Right ventricle myocardium superior (tissue), 1 donor: Measurements from ENCODE around the gene TBC1D2B. TPM values are rescaled to one million over a fixed set of nuclear protein-coding genes. Genes with fewer than 3 reads are reported as not detected.

ENCODE experiments used
- ATAC-seq: fragments of 200-7000 bp; cut with Tn5 transposase; one replicate; pipeline ENCODE4 v1.9.1; 2020; ENCODE audit warnings: mild to moderate bottlenecking; ENCODE audit not compliant: poor library complexity
- DNase-seq: peaks from one replicate; pipeline ENCODE4 v3.0.0-alpha.2; 2020
- intact Hi-C: fragments of 100-400 bp; cut with DNase I; formaldehyde crosslinking; loops from one replicate; pipeline ENCODE4 v1.11.2; 2022
- total RNA-seq: library from RNA; stranded (reverse); fragmentation: NEBNext Ultra II Directional; extraction: Animal tissue kit (Norgen Biotek cat#: 25700); gene quantifications from one replicate; pipeline ENCODE4 v1.2.1, GENCODE V29; 2021
- donor health status: DM: no; HTN: yes; CAD: no; lungs with severe emphysema.

TBC1D2B gene
- total RNA-seq, 1 donor from 2014 or later, result 9.8 TPM

DNA sequence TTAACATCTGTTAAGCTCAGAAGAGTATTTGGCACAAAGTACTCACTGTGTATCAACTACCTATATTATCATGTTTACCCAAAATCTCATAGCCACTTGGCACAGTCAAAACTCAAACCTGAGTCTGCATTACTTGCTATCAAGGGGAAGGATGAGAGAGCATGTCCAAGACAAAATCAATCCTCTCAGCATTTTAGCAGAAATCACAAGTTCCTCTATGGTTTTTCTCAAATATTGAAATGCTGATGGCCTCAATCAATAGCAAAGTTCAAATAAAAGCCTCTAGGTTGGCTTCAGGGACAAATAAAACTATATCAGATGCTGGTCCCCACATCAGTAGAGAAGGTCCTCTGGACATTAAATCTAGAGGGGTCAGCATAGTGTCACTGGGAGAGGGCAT lies 14.3 kb downstream of the TBC1D2B start:
- intact Hi-C loops, result no loop called here
- DNase-seq (no peak), ATAC-seq (no peak)

DNA sequence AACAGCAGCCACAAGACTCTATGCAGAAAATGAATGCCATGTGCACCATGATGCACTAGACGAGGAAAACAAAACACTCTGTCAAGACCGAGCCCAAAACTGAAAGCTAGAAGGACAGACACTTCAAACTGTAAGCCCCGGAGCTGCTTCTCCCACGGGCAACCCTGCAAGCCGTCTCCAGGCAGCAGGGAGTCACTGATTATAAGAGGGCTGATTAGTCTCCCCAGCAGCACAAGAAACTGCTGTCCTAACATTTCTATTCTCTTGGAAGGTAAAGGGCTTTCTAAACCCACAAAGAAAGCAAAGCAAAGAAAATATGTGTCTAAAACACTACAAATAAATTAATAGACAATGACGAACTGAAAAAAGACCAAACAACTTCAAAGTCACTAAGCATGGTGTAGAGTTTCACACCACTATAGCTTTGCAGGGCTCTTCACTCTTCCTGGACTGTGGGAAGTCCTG lies 15.5 kb downstream of the TBC1D2B start:
- no peak for ATAC-seq
- no peak for DNase-seq
- intact Hi-C loops, result no loop called here

DNA sequence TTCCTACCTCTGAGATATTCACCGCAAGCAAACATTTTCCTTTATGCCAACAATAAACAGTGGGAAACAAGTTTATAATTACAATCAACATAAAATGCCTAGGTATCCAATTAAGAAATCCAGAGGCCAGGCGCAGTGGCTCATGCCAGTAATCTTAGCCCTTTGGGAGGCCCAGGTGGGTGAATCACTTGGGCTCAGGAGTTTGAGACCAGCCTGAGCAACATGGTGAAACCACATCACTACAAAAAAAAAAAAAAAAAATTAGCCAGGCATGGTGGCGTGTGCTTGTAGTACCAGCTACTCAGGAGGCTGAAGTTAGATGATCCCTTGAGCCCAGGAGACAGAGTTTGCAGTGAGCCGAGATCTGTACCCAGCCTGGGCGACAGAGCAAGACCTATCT lies 17.3 kb downstream of the TBC1D2B start:
- ATAC-seq, result no peak
- intact Hi-C loops, result no loop called here
- no peak for DNase-seq

DNA sequence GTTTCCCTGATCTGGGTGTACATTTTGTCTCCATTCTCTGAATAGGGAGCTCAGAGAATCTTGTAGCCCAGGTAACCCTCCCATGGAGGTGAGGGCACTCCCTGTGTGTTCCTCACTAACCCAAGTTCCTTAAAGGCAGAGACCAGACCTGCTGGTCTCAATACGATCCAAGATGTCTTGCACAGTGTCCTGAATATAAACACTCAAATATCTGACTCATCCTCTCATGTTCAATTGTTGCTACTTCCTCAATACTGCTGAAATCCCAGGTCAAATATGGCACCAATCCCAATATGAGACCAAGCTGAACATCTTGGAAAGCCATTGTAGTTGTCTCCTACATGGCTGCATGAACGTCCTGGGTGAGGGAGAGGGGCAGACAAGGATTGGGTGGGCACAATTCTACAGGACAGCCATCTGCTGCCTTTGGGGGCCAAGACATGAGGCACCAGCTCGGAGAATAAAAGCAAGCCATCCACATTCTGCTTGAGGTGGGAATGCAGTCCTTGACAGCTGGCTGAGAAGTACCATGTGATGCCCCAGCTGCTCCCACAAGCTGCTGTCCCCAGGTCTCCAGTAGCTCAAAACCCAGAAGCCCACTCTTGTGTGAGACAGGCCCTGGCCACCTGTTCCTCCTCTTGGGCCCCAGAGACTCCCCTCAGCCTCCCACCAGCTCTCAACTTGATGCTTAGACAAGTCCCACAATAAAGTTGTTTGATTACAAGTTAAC lies 18.2 kb downstream of the TBC1D2B start:
- intact Hi-C loops, result no loop called here
- no peak for ATAC-seq
- no peak for DNase-seq

DNA sequence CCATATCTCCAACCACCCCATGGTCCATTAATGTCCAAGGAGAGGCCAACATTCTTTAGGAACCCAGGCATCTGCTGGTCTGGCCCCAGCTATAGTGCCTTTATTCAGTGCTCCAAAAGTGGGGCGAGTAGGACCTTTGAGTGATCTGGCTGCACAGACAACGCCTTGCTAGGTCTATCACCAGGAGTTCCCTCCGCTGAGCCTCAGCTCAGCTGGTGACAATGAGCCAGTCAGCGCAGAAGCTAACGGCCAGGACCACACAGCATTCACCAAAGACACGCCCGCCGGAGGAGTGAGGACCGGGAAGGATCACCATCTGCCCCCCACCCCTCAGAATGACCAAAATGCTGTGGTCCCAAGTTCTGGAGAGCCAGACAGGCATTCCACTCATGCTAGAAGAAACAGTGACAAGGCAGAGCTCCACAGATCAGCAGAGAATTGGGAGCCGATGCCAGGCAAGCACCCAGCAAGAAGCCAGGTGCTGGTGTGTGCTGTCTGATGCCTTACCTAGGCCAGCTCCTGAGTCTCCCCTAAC lies 19.0 kb downstream of the TBC1D2B start:
- ATAC-seq, result no peak
- intact Hi-C loops, result no loop called here
- no peak for DNase-seq

DNA sequence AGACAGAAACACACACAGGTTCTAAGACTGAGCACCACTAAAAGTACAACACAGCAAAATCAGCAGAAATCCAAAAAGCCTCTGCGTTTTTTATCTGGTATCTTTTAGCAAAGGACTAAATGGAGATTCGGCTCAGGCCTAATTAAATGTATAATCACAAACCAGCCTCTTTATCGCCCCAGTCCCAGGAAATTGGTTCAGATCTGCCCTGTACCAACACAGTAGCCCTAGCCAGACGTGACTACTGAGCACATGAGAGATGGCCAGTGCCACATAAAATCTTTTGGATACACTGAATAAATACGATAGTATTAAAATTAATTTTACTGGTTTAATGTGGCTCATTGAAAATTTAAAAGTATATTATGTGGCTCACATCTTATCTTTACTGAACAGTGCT lies 19.7 kb downstream of the TBC1D2B start:
- DNase-seq (no peak), ATAC-seq (no peak)
- intact Hi-C loops, result no loop called here

DNA sequence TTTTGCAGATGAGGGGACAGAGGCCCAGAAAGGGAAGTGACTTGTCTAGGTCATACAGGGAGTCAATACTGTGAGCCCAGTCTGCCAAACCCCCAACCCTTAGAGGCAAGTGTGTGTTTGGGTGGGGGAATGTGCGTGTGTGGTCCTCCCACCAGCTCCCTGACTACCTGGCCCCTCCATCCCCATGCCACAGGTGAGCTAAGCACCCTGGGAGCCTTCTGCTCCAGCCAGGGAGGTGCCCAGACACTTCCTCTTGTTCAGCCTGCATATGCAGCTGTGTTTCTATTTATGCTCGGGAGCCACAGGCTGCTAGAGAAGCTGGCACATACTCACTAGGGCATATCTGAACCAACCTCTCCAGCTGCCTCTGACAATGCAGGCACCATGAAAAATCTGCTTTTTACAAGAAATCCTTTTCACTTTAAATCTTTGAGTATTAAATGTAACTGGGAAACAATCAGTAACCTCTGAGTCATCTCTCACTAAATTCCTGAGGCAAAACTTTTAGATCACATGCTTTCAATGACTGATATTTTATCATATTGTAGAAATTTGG lies 20.7 kb downstream of the TBC1D2B start:
- intact Hi-C loops, result no loop called here
- ATAC-seq, result peak; percentile 89
- no peak for DNase-seq

DNA sequence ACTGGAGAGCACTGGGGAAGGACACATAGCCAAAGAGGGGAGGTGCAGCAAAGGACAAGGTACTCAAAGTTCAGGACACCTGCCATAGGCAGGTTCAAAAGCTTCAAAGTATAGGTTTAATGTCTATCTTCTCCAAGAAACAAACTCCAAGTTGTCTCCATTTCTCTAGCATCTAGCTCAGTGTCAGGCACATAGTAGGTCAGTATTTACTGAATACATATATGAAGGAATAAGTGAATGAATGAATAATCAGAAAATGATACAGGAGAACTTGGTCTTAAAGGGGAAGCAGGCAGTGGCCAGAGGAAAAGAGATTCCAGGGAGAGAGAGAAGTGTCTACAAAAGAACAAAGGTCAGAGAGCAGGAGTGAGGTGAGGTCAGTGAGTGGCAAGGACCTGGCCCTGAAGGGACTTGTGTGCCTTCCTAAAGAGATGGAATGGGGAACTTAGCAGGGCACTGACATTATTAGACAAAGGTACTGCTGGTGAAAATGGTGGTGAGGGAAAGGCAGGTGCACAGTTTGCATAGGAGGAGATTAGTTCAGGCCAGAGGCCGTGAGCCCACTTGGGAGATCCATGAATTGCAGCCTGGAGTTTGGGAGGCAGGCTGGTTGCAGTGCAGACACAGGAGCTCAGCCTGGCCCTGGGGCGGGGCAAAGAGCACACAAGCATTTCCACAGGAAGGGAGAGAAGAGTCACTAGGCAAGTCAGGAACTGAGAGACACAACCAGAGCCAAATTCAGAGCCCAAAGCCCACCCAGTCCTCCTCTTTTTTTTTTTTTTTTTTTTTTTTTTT lies 21.4 kb downstream of the TBC1D2B start:
- intact Hi-C loops, result no loop called here
- DNase-seq (peak; percentile 69), ATAC-seq (peak; percentile 65)

DNA sequence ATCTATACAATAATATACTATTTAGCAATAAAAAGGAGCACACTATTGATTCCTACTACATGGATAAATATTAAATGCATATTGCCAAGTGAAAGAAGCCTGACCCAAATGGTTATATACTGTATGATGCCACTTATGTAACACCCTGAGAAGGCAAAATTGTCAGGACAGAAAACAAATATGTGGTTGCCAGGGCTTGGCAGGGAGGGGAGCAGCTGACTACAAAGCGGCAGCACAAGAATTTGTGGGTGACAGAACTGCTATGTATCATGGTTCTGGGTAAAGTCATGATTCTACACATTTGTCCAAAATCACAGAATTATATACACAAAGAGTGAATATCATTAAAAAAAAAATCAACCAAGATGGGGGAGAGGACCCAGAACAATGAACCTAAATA lies 22.5 kb downstream of the TBC1D2B start:
- intact Hi-C loops, result no loop called here
- DNase-seq, result no peak
- ATAC-seq, result no peak

DNA sequence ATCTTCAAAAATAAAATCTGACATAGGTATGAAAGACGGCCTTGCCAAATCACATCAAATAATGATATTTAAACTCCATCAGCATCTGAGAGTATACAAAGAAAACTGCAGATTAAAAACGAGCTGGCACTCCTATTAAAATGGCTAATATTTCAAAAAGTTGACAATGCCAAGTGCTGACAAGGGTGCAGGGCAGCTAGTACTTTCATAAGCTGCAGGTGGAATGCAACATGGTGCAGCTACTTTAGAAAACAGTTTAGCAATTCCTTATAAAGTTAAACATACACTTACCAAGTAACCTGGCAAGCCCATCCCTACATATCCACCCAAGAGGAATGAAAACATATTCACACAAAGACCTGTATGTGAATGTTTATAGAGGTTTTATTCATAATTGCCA lies 23.0 kb downstream of the TBC1D2B start:
- ATAC-seq, result no peak
- intact Hi-C loops, result no loop called here
- no peak for DNase-seq

DNA sequence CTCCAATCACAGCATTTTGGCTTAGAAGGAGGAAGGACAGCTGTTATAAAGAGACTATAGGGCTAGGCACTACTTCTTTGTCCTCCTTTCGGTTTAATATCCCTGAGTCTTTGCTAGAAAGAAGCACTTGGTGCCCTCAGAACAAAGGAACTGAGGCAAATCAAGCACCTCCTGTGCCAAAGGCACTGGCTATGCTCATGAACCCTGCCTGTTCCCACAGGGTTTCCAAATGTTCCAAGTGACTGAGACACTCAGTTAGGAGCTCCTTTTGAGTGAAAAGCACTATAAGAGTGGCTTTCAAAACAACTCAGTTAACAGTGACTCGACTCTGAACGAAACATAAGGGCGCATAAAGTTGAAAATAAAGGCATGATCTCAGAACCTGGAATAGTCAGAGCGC lies 25.0 kb downstream of the TBC1D2B start:
- intact Hi-C loops, result no loop called here
- ATAC-seq, result no peak

DNA sequence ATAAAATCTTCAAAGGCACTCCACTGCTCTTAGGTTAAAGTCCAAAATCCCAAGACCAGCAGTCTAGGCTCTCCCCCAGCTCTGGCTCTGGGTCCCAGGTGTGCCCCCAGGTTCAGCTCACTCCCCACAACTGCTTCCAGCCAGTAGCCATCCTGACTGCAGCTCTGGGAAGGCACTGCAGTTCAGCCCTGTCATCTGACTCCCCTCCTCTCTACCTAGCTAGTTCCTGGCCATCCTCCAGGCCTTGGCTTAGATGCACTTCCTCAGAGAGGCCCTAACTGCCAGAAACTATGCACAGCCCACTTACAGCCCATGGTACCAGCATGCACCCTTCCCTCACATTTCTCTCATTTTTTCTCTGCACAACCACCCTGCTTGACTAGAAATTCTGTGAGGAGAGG lies 25.5 kb downstream of the TBC1D2B start:
- no peak for ATAC-seq
- no peak for DNase-seq
- intact Hi-C loops, result no loop called here

More for the DNA sequence above, 25.0 kb downstream of the TBC1D2B start:
- no peak for DNase-seq

DNA sequence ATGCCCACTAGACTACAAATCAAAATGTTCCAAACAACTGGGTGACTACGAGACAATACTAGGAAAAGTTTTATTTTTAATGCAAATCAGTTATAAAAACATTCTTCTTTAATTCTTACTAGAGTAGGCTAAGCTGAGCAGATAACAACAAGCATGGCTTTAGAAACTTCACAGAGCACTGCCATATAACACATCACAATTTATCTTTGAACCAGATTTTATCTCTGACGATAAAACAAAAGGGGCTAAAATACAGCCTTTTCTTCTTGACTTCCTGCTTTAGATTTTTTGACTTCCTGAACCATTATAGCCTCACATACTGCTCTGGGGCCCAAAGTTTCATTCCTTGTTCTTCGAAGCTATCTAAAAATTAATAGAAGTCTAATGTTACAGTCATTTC lies 25.9 kb downstream of the TBC1D2B start:
- no peak for DNase-seq
- intact Hi-C loops, result no loop called here

DNA sequence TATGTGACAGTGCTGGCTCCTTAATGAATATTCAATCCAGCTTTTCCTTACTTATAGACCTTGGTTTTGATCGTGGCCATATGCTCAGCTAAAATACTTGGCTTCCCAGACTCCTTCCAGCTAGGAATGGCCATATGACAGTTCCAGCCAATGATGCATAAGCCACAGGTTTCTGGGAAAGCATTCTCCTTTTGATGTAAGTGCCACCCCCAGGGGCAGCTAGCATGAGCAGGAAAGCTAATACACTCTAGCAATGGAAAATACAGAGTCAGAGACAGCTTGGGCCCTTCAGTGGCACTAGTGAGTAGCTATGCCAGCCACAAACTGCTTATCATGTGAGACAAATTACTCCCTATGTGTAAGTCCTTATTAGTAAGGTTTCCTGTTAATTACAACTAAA lies 26.7 kb downstream of the TBC1D2B start:
- ATAC-seq, result no peak
- no peak for DNase-seq
- intact Hi-C loops, result no loop called here

More for the DNA sequence above, 25.9 kb downstream of the TBC1D2B start:
- no peak for ATAC-seq

DNA sequence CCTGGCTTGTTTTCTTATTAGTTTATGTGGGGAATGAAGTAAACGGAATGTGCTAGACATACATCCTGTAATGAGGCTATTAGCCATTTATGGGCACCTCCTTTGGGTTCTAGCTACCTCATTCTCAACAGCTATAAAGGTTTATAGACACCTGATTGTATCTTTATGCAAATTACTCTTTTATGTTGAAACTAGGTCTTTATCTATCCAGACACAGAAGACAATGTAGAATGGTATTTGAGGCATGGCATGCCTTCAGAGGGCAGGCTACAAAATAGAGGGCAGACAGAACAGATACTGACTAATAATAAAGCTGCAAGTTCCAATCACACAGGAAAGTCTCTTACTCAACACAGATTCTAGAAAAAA lies 27.1 kb downstream of the TBC1D2B start:
- intact Hi-C loops, result no loop called here
- DNase-seq (no peak), ATAC-seq (no peak)

DNA sequence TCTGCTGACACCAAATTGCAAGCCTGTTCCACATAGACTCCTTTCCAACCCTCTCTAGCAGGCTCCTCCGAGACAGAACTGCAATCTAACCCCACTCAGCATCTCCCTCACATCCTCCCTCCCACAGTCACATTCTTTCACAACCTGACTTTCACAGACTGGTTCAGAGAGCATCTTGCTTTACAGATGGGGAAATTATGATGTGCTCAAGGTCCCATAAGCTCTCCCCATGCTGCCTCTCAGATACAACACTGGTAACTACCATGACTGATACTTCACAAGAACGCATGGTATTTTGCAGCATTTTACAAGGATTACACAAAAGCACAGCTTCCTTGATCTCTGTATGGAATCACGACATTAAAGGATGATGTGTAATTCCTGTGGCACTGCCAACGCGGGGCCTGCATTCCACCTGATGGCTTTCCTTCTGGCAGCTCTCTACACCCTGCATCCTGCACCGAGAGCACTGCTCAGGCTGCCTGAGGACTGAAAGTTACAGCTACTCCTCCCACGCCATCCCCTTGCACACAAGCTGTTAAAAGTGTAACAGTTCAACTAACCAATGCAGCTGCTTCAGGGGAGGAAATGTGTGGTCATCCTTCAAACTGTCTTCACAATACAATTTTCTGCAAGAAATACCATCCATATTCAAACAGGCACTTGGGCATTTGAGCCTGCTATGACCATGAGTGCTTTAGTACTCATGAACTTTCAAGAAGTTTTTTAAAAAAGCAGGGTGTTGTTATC lies 27.6 kb downstream of the TBC1D2B start:
- intact Hi-C loops, result no loop called here
- DNase-seq, result no peak

DNA sequence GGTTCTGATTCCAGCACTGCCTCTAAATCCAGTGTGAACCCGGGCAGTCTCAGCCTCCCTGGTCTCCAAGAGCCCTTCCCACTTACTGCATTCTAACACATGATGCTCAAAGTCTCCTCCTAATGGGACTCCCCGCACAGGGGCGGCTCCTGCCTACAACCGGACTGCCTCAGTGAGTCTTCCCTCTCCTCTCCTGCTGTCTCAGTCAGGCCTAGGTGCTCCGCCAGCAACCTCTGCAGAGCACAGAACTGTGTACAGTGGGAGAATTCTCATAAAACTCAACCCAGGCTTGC lies 28.9 kb downstream of the TBC1D2B start:
- ATAC-seq (peak; percentile 38), DNase-seq (peak; percentile 59)
- intact Hi-C loops, result no loop called here

More for the DNA sequence above, 27.6 kb downstream of the TBC1D2B start:
- ATAC-seq, result no peak

DNA sequence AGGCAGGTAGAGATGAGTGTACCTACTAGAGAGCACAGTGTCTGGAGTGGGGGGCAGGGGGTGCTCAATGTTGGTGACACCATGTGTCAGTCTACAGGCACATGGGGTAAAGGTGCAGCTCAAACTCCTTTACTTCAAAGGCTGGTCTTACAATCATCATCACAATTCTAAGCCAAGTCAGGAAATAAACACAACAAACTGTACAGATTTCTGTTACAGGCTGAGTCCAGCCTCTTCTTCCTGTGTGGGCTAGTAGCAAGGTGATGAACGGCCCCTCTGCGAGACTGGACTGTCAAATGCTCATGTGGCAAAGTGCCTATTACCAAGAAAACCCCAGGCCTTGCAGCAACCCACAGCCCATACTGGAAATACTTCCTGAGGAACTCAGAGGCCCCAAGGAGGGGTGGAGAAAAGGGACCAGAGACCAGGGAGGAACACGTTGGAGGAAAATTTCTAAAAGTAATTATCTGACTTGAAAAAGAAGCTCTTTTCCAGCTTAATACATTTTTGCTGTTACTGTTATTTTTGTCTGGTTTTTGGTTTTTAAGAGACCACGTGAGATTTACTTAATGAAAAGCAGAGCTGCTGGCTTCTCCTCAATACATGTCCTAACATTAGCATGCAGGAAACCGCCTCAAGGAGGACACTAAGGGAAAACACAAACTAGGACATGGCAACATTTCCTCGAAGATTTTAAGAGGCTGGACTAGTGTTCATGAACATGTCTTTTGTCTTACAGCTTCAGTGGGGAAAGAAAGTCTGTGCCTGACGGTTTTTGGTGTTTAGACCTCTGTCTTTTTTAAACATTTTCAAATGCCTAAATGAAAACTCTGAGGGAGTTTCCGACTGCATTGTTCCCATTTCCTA lies 29.5 kb downstream of the TBC1D2B start:
- ATAC-seq, result peak; percentile 71
- DNase-seq, result no peak
- intact Hi-C loops, result no loop called here
